VCaP (cell line): ENCODE results near the gene DNM2.
"Not testable (repeated sequence)": the region's sequence is repeated elsewhere in the genome, so short reads cannot be mapped to it uniquely, and the experiment has no call there.

Experiments
- H3K27ac ChIP-seq: fragments of 450-650 bp; 2 replicates; pipeline ENCODE4 v1.5.1; 2017
- TF ChIP-seq, protein P1 (sequence below): fragments of 450-650 bp; conservative IDR thresholded peaks from 2 replicates; pipeline ENCODE4 v1.5.1; 2017; ENCODE audit warnings: mild to moderate bottlenecking, moderate library complexity

Gene DNM2

GRCh38 chr19:10831987-10832938 lies 114.4 kb downstream of the DNM2 start:
- TF ChIP-seq, protein P1, sequence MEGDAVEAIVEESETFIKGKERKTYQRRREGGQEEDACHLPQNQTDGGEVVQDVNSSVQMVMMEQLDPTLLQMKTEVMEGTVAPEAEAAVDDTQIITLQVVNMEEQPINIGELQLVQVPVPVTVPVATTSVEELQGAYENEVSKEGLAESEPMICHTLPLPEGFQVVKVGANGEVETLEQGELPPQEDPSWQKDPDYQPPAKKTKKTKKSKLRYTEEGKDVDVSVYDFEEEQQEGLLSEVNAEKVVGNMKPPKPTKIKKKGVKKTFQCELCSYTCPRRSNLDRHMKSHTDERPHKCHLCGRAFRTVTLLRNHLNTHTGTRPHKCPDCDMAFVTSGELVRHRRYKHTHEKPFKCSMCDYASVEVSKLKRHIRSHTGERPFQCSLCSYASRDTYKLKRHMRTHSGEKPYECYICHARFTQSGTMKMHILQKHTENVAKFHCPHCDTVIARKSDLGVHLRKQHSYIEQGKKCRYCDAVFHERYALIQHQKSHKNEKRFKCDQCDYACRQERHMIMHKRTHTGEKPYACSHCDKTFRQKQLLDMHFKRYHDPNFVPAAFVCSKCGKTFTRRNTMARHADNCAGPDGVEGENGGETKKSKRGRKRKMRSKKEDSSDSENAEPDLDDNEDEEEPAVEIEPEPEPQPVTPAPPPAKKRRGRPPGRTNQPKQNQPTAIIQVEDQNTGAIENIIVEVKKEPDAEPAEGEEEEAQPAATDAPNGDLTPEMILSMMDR, result no peak
- H3K27ac ChIP-seq, result no peak overlapping the region

DNA sequence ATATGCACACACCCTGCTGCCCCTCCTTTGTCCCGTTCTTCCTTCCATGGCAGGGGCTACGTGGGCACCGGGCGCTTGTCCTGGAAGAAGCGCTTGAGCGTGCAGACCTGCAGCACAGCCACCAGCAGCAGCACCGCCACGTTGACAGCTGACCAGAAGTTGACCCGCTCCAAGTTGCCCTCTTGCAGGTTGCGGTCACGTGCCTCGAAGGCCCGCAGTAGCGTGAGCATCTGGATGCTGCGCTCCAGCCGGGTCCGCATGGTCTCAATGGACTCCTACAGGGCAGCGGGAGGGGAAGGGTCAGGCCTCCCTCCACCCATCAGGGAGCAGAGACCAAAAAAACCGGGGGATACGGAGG lies 115.0 kb downstream of the DNM2 start:
- H3K27ac ChIP-seq, result no peak overlapping the region
- TF ChIP-seq, protein P1, result no peak

DNA sequence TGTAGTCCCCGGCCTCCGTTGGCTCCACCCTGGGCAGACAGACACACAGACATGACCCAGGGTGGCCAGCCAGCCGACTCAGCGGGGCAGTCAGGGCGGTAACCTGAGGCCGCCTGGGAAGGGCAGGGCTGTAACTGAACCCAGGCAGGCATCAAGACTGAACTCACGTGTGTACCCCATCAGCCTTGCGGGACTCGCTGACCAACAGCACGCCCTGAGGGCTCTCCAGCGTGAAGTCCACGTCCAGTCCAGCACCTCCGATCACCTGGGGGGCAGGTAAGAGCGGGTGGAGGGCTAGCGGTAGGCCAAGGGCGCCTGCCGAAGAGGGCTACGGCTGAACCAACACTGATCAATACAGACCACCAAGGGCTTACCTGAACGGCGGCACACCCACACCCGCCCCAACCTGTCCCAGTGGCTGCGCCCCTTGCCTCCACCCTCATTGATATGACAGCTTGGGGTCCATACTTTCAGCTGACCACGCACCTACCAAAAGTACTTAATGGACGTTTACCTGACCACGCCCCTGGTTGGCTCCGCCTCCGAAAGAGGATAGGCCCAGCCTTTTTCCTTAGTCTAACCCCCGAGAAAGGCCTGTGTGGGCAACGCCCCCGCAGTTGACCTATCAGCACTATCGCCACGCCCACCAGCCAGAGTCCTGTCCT lies 117.3 kb downstream of the DNM2 start:
- H3K27ac ChIP-seq, result peak overlapping the region; percentile 93
- TF ChIP-seq, protein P1, result no peak

DNA sequence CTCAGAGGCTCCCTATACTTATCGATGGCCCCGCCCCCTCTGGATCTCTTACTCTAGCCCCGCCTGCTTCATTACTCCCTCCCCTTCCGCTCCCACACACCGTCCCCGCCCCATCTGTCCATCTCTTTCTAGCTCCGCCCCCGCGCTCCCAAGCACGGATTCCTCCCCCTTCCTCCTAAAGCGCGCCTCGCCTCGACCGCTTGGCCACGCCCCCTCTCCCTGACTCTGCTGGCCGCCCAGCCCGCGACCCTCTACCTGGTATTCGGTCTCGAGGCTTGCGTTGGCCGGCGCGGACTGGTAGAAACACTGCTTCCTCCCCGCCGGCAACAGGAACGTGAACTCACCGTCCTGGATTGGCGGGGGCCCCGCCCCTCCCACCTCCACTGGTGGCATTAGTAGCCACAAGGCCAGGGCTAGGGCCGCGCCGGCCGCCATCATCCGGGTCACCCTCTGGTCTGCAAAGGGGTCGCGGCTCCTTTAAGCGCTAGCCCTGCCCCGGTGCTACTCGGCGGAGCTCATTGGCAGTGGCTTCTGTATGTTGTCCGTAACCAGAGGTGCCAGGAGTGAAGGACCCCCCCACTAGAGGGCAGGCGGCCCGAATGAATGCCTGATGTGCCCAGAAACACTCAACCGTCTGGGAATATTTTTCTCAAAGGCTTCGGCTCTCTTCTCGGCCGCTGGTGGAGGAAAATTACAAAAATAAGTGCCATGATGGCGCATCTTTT lies 118.0 kb downstream of the DNM2 start, which contains the start of gene TMED1:
Gene TMED1, minus strand, starts transcription at position 459 of the 725 bp plus-strand sequence. Its CDS starts 21 bp downstream, at position 438.
- peak within 1 kb of the TSS; percentile 93 for H3K27ac ChIP-seq
- TF ChIP-seq, protein P1, result no peak

DNA sequence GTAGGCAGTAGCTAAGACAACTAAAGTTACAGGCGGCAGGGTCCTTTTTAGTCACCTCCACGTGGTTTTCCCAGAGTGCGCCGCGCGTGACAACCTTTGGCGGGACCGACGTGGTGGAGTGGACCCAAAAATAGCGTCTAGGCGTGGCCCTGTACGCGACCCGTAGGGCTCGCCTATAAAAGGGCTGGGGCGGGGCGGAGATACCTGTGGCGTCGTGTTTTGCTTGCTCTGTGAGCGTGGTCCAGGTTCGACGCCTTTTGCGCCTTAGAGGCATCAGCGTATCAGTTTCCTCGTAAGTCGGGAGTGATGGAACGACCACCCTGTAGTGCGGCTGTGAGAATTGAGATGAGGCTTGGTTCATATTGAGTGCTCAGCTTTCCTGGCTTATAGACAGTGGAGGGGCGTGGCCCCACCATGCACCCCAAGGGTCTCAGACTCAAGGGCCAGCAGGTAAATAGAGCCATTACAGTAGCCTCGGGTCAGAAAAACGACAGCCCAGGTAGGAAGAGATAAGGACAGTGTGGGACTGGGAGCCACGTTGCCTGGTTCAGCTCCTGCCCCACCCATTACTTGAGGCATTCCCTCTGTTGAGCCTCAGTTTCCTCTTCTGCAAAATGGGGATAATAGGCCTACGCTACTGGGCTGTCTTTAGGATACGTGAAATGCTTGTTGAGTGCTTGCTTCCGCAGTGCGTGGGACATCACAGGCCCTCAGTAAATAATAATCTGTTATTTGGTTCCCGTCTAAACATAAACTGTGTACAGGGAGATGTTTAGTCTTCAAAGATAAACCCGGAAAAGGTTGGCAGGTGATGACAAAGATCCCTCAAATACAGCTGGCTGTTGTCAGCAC lies 118.8 kb downstream of the DNM2 start:
- H3K27ac ChIP-seq, result peak overlapping the region; percentile 93
- TF ChIP-seq, protein P1, result no peak

GRCh38 chr19:10837649-10838048 lies 119.8 kb downstream of the DNM2 start:
- H3K27ac ChIP-seq, result not testable (repeated sequence)

GRCh38 chr19:10838377-10838776 lies 120.5 kb downstream of the DNM2 start:
- H3K27ac ChIP-seq, result no peak overlapping the region
- TF ChIP-seq, protein P1, result no peak
